MM.1S (cell line): ENCODE measurements around the gene CADM2.

Source experiments
- DNase-seq: peaks from one replicate; pipeline ENCODE4 v3.0.0-alpha.2; 2015
- H2AFZ ChIP-seq: fragments of 300-600 bp; sonication (generic); 2 replicates; pipeline ENCODE4 v1.6.0; 2016; ENCODE audit warnings: antibody characterized with exemption, low read length
- H3F3A ChIP-seq: fragments of 300-600 bp; sonication (generic); 2 replicates; pipeline ENCODE4 v1.6.1; 2016; ENCODE audit warnings: mild to moderate bottlenecking, antibody characterized with exemption, low read length, moderate library complexity, mixed read lengths; ENCODE audit not compliant: insufficient read depth
- H3K27ac ChIP-seq: fragments of 300-600 bp; sonication (generic); 2 replicates; pipeline ENCODE4 v1.5.1; 2016; ENCODE audit warnings: mild to moderate bottlenecking, low read length
- H3K27me3 ChIP-seq: fragments of 300-600 bp; sonication (generic); replicated peaks from 2 replicates; pipeline ENCODE4 v1.6.0; 2016; ENCODE audit warnings: low read length; ENCODE audit not compliant: insufficient read depth
- H3K36me3 ChIP-seq: fragments of 300-600 bp; sonication (generic); replicated peaks from 2 replicates; pipeline ENCODE4 v1.6.1; 2016; ENCODE audit warnings: mild to moderate bottlenecking, low read length, mixed read lengths; ENCODE audit not compliant: insufficient read depth
- H3K4me1 ChIP-seq: fragments of 300-600 bp; sonication (generic); 2 replicates; pipeline ENCODE4 v1.6.1; 2016; ENCODE audit warnings: low read length, mixed read lengths
- H3K4me2 ChIP-seq: fragments of 300-600 bp; sonication (generic); 2 replicates; pipeline ENCODE4 v1.6.0; 2016; ENCODE audit warnings: low read depth, low read length
- H3K4me3 ChIP-seq: fragments of 300-600 bp; sonication (generic); 2 replicates; pipeline ENCODE4 v1.5.1; 2016; ENCODE audit warnings: low read length, mixed read lengths
- H3K79me2 ChIP-seq: fragments of 300-600 bp; sonication (generic); 2 replicates; pipeline ENCODE4 v1.6.1; 2016; ENCODE audit warnings: mixed run types, low read length, mixed read lengths
- H3K9ac ChIP-seq: fragments of 300-600 bp; sonication (generic); 2 replicates; pipeline ENCODE4 v1.6.1; 2016; ENCODE audit warnings: low read length, mixed read lengths
- H3K9me2 ChIP-seq: fragments of 300-600 bp; sonication (generic); replicated peaks from 2 replicates; pipeline ENCODE4 v1.6.1; 2016; ENCODE audit warnings: mild to moderate bottlenecking, low read length, mixed read lengths; ENCODE audit not compliant: insufficient read depth
- H3K9me3 ChIP-seq: fragments of 300-600 bp; sonication (generic); replicated peaks from 2 replicates; pipeline ENCODE4 v1.6.1; 2016; ENCODE audit warnings: mild to moderate bottlenecking, low read length, mixed read lengths; ENCODE audit not compliant: insufficient read depth
- H4K20me1 ChIP-seq: fragments of 300-600 bp; sonication (generic); 2 replicates; pipeline ENCODE4 v1.6.1; 2016; ENCODE audit warnings: mild to moderate bottlenecking, low read length, moderate library complexity, mixed read lengths; ENCODE audit not compliant: insufficient read depth
- EZH2 ChIP-seq: fragments of 300-600 bp; sonication (generic); optimal IDR thresholded peaks from 2 replicates; pipeline ENCODE3; 2017; ENCODE audit warnings: low read depth, mild to moderate bottlenecking, antibody characterized with exemption, low read length, mixed read lengths
- EZH2phosphoT487 ChIP-seq: fragments of 300-600 bp; sonication (generic); IDR thresholded peaks from 2 replicates; pipeline ENCODE4 v1.6.1; 2018; ENCODE audit warnings: antibody characterized with exemption, low read length
- TF ChIP-seq, protein P1 (sequence below): fragments of 300-600 bp; sonication (generic); IDR thresholded peaks from 2 replicates; pipeline ENCODE4 v1.5.1; 2016; ENCODE audit warnings: antibody characterized with exemption, low read length, mixed read lengths

Gene CADM2

GRCh38 chr3:86056032-86056431 is 1097.2 kb downstream of the CADM2 start:
- Histone ChIP-seq H3K27ac (peak overlapping the region; percentile 0; the same call in 1 of the 2 replicates), H3F3A (no peaks in the 10 kb centered on the region), H3K4me3 (no peak overlapping the region), H3K9ac (no peak overlapping the region), H3K36me3 (no peaks in the 10 kb centered on the region), H3K4me1 (peaks cover 5% of the 10 kb centered on the region), H2AFZ (0 out of 2 replicates have a peak overlapping the region, but pooled peaks have one; percentile 2), H3K9me2 (no peaks in the 10 kb centered on the region), H3K4me2 (peak overlapping the region; percentile 47), H3K27me3 (no peaks in the 10 kb centered on the region), H3K9me3 (no peaks in the 10 kb centered on the region), H4K20me1 (no peaks in the 10 kb centered on the region), H3K79me2 (no peaks in the 10 kb centered on the region)
- no peak for DNase-seq
- no peak for TF ChIP-seq EZH2phosphoT487
- TF ChIP-seq, protein P1, sequence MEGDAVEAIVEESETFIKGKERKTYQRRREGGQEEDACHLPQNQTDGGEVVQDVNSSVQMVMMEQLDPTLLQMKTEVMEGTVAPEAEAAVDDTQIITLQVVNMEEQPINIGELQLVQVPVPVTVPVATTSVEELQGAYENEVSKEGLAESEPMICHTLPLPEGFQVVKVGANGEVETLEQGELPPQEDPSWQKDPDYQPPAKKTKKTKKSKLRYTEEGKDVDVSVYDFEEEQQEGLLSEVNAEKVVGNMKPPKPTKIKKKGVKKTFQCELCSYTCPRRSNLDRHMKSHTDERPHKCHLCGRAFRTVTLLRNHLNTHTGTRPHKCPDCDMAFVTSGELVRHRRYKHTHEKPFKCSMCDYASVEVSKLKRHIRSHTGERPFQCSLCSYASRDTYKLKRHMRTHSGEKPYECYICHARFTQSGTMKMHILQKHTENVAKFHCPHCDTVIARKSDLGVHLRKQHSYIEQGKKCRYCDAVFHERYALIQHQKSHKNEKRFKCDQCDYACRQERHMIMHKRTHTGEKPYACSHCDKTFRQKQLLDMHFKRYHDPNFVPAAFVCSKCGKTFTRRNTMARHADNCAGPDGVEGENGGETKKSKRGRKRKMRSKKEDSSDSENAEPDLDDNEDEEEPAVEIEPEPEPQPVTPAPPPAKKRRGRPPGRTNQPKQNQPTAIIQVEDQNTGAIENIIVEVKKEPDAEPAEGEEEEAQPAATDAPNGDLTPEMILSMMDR, result no peak
- no peak for TF ChIP-seq EZH2

DNA sequence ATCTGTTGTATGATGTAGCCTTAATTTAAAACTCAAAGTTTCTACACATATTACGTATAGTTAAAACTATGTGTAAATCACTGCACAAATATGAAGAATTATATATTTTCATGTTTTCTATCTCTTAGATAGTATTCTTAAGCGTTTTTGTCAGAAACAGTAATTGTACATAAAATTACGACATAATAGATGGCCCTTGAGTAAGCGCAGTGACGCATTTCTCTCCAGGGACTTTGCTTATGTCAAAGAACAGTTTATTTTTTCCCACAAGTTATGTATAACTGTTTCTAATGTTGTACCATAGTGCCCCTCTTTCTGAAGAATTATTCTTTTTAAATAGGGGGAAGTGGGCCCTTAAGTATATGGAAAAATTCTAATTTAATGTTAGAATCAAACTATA is 1098.2 kb downstream of the CADM2 start:
- Histone ChIP-seq H3K27me3 (no peaks in the 10 kb centered on the region), H3K79me2 (no peaks in the 10 kb centered on the region), H3F3A (no peaks in the 10 kb centered on the region), H2AFZ (no peak overlapping the region), H3K27ac (no peak overlapping the region), H3K4me3 (no peak overlapping the region), H3K9me2 (no peaks in the 10 kb centered on the region), H3K4me1 (peaks cover 5% of the 10 kb centered on the region), H3K9me3 (no peaks in the 10 kb centered on the region), H4K20me1 (no peaks in the 10 kb centered on the region), H3K4me2 (no peak overlapping the region), H3K9ac (no peak overlapping the region), H3K36me3 (no peaks in the 10 kb centered on the region)
- TF ChIP-seq EZH2phosphoT487 (no peak), EZH2 (no peak)
- TF ChIP-seq, protein P1, result no peak
- DNase-seq, result no peak

- Histone ChIP-seq H3K9me3 (no peaks in the 10 kb centered on the region), H3K27me3 (no peaks in the 10 kb centered on the region), H3K36me3 (no peaks in the 10 kb centered on the region), H3K27ac (no peak overlapping the region), H3K79me2 (no peaks in the 10 kb centered on the region), H3K9me2 (no peaks in the 10 kb centered on the region), H4K20me1 (no peaks in the 10 kb centered on the region), H3F3A (no peaks in the 10 kb centered on the region), H3K4me3 (no peak overlapping the region), H3K4me2 (no peak overlapping the region), H3K9ac (no peak overlapping the region), H3K4me1 (no peaks in the 10 kb centered on the region), H2AFZ (no peak overlapping the region)
- no peak for DNase-seq
- no peak for TF ChIP-seq EZH2
- TF ChIP-seq EZH2phosphoT487, result no peak
- TF ChIP-seq, protein P1, result no peak
Observed at GRCh38 chr3:86073799-86074198, 1115.0 kb downstream of the CADM2 start.
